T-cell (primary cell): ENCODE data around the gene SH3RF3. TPM values are rescaled to one million over a fixed set of nuclear protein-coding genes. Genes with fewer than 3 reads are reported as not detected.
A peak's percentile ranks its signal among the peaks of the same experiment; 100 is the strongest.

Experiments used
- ATAC-seq, 4 experiments: fragments of 200-7000 bp in 3 of 4; fragments of 150-1000 bp in 1 of 4; cut with Tn5 transposase; replicated peaks in 1 of 4; 1 replicate in 3 of 4; 2 replicates in 1 of 4; pipeline ENCODE4 v1.10.0; 2021; ENCODE audit warnings: moderate library complexity in 3 of 4, mild to moderate bottlenecking in 2 of 4, moderate number of reproducible peaks in 1 of 4
- CTCF ChIA-PET, 2 donors: fragments of 300-600 bp; sonication (Branson Sonifier 250); formaldehyde crosslinking; loops; one replicate each; lab custom pipeline; 2022; ENCODE audit warnings: antibody characterized with exemption in 2 of 2; lab: Charles Lee
- POLR2A ChIA-PET, 2 donors: fragments of 300-600 bp; sonication (Branson Sonifier 250); formaldehyde crosslinking; loops; one replicate each; lab custom pipeline; 2022; ENCODE audit warnings: antibody characterized with exemption in 2 of 2; lab: Charles Lee
- DNase-seq, 35 experiments: peaks; one replicate each; pipeline versions ENCODE4 v3.0.0 to v3.0.0-alpha.2; 2013 to 2023
- H3K27ac ChIP-seq: one replicate; pipeline ENCODE4 v1.5.1; 2013; ENCODE audit warnings: low read length
- H3K27me3 ChIP-seq, 2 experiments: replicated peaks in 1 of 2; 1 replicate in 1 of 2; 2 replicates in 1 of 2; pipeline versions ENCODE4 v1.6.1 to v1.7.0; 2013; ENCODE audit warnings: low read length in 1 of 2, mixed read lengths in 1 of 2; ENCODE audit not compliant: control insufficient read depth in 2 of 2, insufficient read depth in 2 of 2; ENCODE audit errors: extremely low read depth in 1 of 2
- H3K36me3 ChIP-seq, 2 donors: 1 replicate in 1 of 2; 2 replicates in 1 of 2; pipeline versions ENCODE4 v1.6.1 to v1.7.0; 2013; ENCODE audit warnings: low read length in 1 of 2; ENCODE audit not compliant: control insufficient read depth in 2 of 2, insufficient read depth in 1 of 2; ENCODE audit errors: extremely low read depth in 1 of 2
- H3K4me1 ChIP-seq, 2 experiments: 1 replicate in 1 of 2; 2 replicates in 1 of 2; pipeline versions ENCODE4 v1.6.1 to v1.7.0; 2013; ENCODE audit warnings: low read length in 2 of 2, mixed read lengths in 1 of 2; ENCODE audit not compliant: insufficient read depth in 2 of 2, control insufficient read depth in 1 of 2; ENCODE audit errors: extremely low read depth in 1 of 2
- H3K4me3 ChIP-seq, 2 donors: 1 replicate in 1 of 2; 2 replicates in 1 of 2; pipeline versions ENCODE4 v1.5.1 to v1.7.0; 2013; ENCODE audit warnings: mild to moderate bottlenecking in 2 of 2, low read length in 1 of 2, moderate library complexity in 1 of 2; ENCODE audit not compliant: control insufficient read depth in 1 of 2; ENCODE audit errors: extremely low read depth in 1 of 2
- H3K9me3 ChIP-seq: 2 replicates; pipeline ENCODE4 v1.7.0; 2013
- H3K27ac Mint-ChIP-seq, 2 donors: one replicate each; pipeline ENCODE4 v1.8.0; 2020 to 2021; ENCODE audit warnings: mild to moderate bottlenecking in 2 of 2, mixed read lengths in 2 of 2
- H3K27me3 Mint-ChIP-seq, 2 donors: one replicate each; pipeline ENCODE4 v1.8.0; 2021 to 2022; ENCODE audit warnings: mixed read lengths in 2 of 2
- H3K36me3 Mint-ChIP-seq: one replicate; pipeline ENCODE4 v1.8.0; 2021; ENCODE audit warnings: mixed read lengths
- H3K4me1 Mint-ChIP-seq, 3 donors: one replicate each; pipeline ENCODE4 v1.8.0; 2020 to 2022; ENCODE audit warnings: mixed read lengths in 3 of 3, mild to moderate bottlenecking in 1 of 3
- H3K4me3 Mint-ChIP-seq, 3 donors: one replicate each; pipeline ENCODE4 v1.8.0; 2020 to 2022; ENCODE audit warnings: mild to moderate bottlenecking in 3 of 3, mixed read lengths in 3 of 3, moderate library complexity in 3 of 3
- H3K9me3 Mint-ChIP-seq, 3 donors: one replicate each; pipeline ENCODE4 v1.8.0; 2020 to 2022; ENCODE audit warnings: mixed read lengths in 3 of 3
- WGBS: methylation state at CpG from one replicate; pipeline ENCODE4 v1.1.5; 2013; ENCODE audit warnings: missing lambda C conversion rate; ENCODE audit not compliant: insufficient coverage; 5-methylcytosine and 5-hydroxymethylcytosine counted together
- total RNA-seq, 35 experiments: library from RNA in 6 of 35; stranded (reverse) in 6 of 35; fragments of 120-200 nt in 1 of 35; gene quantifications; one replicate each; pipeline versions ENCODE4 v1.2.1 to v1.2.4 and lab custom pipeline; 2013 to 2026

The SH3RF3 gene
- total RNA-seq, 5 donors from 2014 or later (not counting 1 experiment from before 2014, with no cell fraction given), result 1.8 to 4.6 (median 3.6) TPM

- Mint-ChIP-seq H3K4me3 (no peak overlapping the region), H3K27ac (no peak overlapping the region), H3K4me1 (peaks cover 20 to 27% (median 25%) of the 10 kb centered on the region in 3 donors), H3K9me3 (no peaks in the 10 kb centered on the region), H3K36me3 (no peaks in the 10 kb centered on the region), H3K27me3 (peaks cover 0 to 4% of the 10 kb centered on the region in 2 donors)
- DNase-seq, result no peak
- peaks cover 9 to 11% of the 10 kb centered on the region in 2 experiments for H3K4me1 ChIP-seq
- WGBS, result 100% methylated on average over 1 of the region's 2 CpGs
- no peak for ATAC-seq
- ChIA-PET CTCF (no interaction called here), POLR2A (interaction anchor here in 1 of 2 donors (0.6 kb wide), 1 partner anchor 20 kb away, joined by 3 read pairs; no protein-coding TSS in a partner anchor)
- H3K9me3 ChIP-seq, result no peaks in the 10 kb centered on the region
- no peak overlapping the region for H3K27ac ChIP-seq
- peaks cover 0 to 12% of the 10 kb centered on the region in 2 experiments for H3K27me3 ChIP-seq
- no peak overlapping the region for H3K4me3 ChIP-seq
- H3K36me3 ChIP-seq, result no peaks in the 10 kb centered on the region
Measured at GRCh38 chr2:109237792-109238191, 108.8 kb downstream of the SH3RF3 start.

- POLR2A ChIA-PET, result no interaction called here
- H3K27me3 Mint-ChIP-seq, result peaks cover 0 to 2% of the 10 kb centered on the region in 2 donors
- no peaks in the 10 kb centered on the region for H3K36me3 Mint-ChIP-seq
- Histone ChIP-seq H3K4me3 (no peak overlapping the region), H3K9me3 (no peaks in the 10 kb centered on the region), H3K27me3 (peaks cover 0 to 4% of the 10 kb centered on the region in 2 experiments), H3K4me1 (peaks cover 9 to 11% of the 10 kb centered on the region in 2 experiments), H3K36me3 (no peaks in the 10 kb centered on the region), H3K27ac (no peak overlapping the region)
- ATAC-seq (peak; percentile 94 to 100 (median 98)), DNase-seq (peak in 32 of 35 experiments; percentile 13 to 68 (median 38))
- H3K4me3 Mint-ChIP-seq, result peak overlapping the region in 1 of 3 donors; percentile 50
- H3K9me3 Mint-ChIP-seq, result no peaks in the 10 kb centered on the region
- WGBS, result 0% methylated on average over 2 of the region's 4 CpGs
- peak overlapping the region; percentile 53 to 62 for H3K27ac Mint-ChIP-seq
- H3K4me1 Mint-ChIP-seq, result peaks cover 20 to 27% (median 25%) of the 10 kb centered on the region in 3 donors
- CTCF ChIA-PET, result no interaction called here
Measured at GRCh38 chr2:109238580-109238979, 109.6 kb downstream of the SH3RF3 start.

GRCh38 chr2:109239720-109240119, 110.7 kb downstream of the SH3RF3 start:
- H3K9me3 Mint-ChIP-seq, result no peaks in the 10 kb centered on the region
- ChIA-PET POLR2A (no interaction called here), CTCF (interaction anchor here (0.6 to 1.0 kb wide), 2 partner anchors 13 to 218 kb away, joined by 3 read pairs; no protein-coding TSS in a partner anchor)
- Histone ChIP-seq H3K4me3 (no peak overlapping the region), H3K27ac (no peak overlapping the region), H3K9me3 (no peaks in the 10 kb centered on the region), H3K4me1 (peaks cover 9 to 11% of the 10 kb centered on the region in 2 experiments), H3K27me3 (peaks cover 0 to 4% of the 10 kb centered on the region in 2 experiments), H3K36me3 (no peaks in the 10 kb centered on the region)
- H3K4me3 Mint-ChIP-seq, result no peak overlapping the region
- no peak overlapping the region for H3K27ac Mint-ChIP-seq
- ATAC-seq (no peak), DNase-seq (no peak)
- WGBS, result 100% methylated on average over 1 of the region's 6 CpGs
- H3K36me3 Mint-ChIP-seq, result no peaks in the 10 kb centered on the region
- H3K4me1 Mint-ChIP-seq, result peaks cover 20 to 27% (median 25%) of the 10 kb centered on the region in 3 donors
- H3K27me3 Mint-ChIP-seq, result no peaks in the 10 kb centered on the region

GRCh38 chr2:109242210-109242653, 113.2 kb downstream of the SH3RF3 start:
- H3K4me1 ChIP-seq, result peaks cover 9 to 11% of the 10 kb centered on the region in 2 experiments
- Mint-ChIP-seq H3K4me3 (no peak overlapping the region), H3K4me1 (peaks cover 13 to 21% (median 17%) of the 10 kb centered on the region in 3 donors), H3K9me3 (no peaks in the 10 kb centered on the region), H3K36me3 (no peaks in the 10 kb centered on the region), H3K27me3 (no peaks in the 10 kb centered on the region), H3K27ac (no peak overlapping the region)
- DNase-seq (no peak), ATAC-seq (no peak)
- H3K9me3 ChIP-seq, result no peaks in the 10 kb centered on the region
- CTCF ChIA-PET, result no interaction called here
- 81% methylated on average over 7 of the region's 7 CpGs for WGBS
- POLR2A ChIA-PET, result no interaction called here
- H3K27me3 ChIP-seq, result no peaks in the 10 kb centered on the region
- no peak overlapping the region for H3K4me3 ChIP-seq
- H3K27ac ChIP-seq, result no peak overlapping the region
- H3K36me3 ChIP-seq, result no peaks in the 10 kb centered on the region

GRCh38 chr2:109242654-109243331, 113.8 kb downstream of the SH3RF3 start:
- DNase-seq, result no peak
- no peak overlapping the region for H3K27ac ChIP-seq
- ChIA-PET CTCF (no interaction called here), POLR2A (no interaction called here)
- H3K36me3 ChIP-seq, result no peaks in the 10 kb centered on the region
- Mint-ChIP-seq H3K27ac (no peak overlapping the region), H3K36me3 (no peaks in the 10 kb centered on the region), H3K9me3 (no peaks in the 10 kb centered on the region), H3K4me1 (peaks cover 10 to 26% (median 14%) of the 10 kb centered on the region in 3 donors), H3K4me3 (no peak overlapping the region), H3K27me3 (no peaks in the 10 kb centered on the region)
- no peaks in the 10 kb centered on the region for H3K9me3 ChIP-seq
- ATAC-seq, result no peak
- H3K27me3 ChIP-seq, result no peaks in the 10 kb centered on the region
- peaks cover 9 to 11% of the 10 kb centered on the region in 2 experiments for H3K4me1 ChIP-seq
- H3K4me3 ChIP-seq, result no peak overlapping the region
- 96% methylated on average over 10 of the region's 12 CpGs for WGBS

GRCh38 chr2:109243526-109244303, 114.7 kb downstream of the SH3RF3 start:
- ATAC-seq (no peak), DNase-seq (no peak)
- no peaks in the 10 kb centered on the region for H3K36me3 Mint-ChIP-seq
- no peaks in the 10 kb centered on the region for H3K27me3 Mint-ChIP-seq
- Histone ChIP-seq H3K4me3 (no peak overlapping the region), H3K4me1 (peaks cover 4 to 5% of the 10 kb centered on the region in 2 experiments), H3K36me3 (no peaks in the 10 kb centered on the region), H3K27me3 (no peaks in the 10 kb centered on the region), H3K27ac (no peak overlapping the region), H3K9me3 (no peaks in the 10 kb centered on the region)
- ChIA-PET POLR2A (interaction anchor here in 1 of 2 donors (0.6 kb wide), 1 partner anchor 242 kb away, joined by 3 read pairs; no protein-coding TSS in a partner anchor), CTCF (no interaction called here)
- WGBS, result 88% methylated on average over 7 of the region's 10 CpGs
- no peak overlapping the region for H3K4me3 Mint-ChIP-seq
- H3K27ac Mint-ChIP-seq, result no peak overlapping the region
- H3K9me3 Mint-ChIP-seq, result no peaks in the 10 kb centered on the region
- peaks cover 7 to 19% (median 9%) of the 10 kb centered on the region in 3 donors for H3K4me1 Mint-ChIP-seq
